Type B pancreatic cell (in vitro differentiated cells): ENCODE results near the gene ALKBH3. TPM values are rescaled to one million over a fixed set of nuclear protein-coding genes. Genes with fewer than 3 reads are reported as not detected.

Source experiments
- DNase-seq: peaks from one replicate; pipeline ENCODE4 v3.0.0; 2021; ENCODE audit warnings: mixed read lengths; ENCODE audit not compliant: unreplicated experiment; ENCODE audit errors: extremely low spot score
- H3K27ac Mint-ChIP-seq: 2 replicates; pipeline ENCODE4 v1.8.0; 2021; ENCODE audit warnings: mild to moderate bottlenecking, mixed read lengths
- H3K27me3 Mint-ChIP-seq: 2 replicates; pipeline ENCODE4 v1.8.0; 2021; ENCODE audit warnings: mixed read lengths
- H3K36me3 Mint-ChIP-seq: 2 replicates; pipeline ENCODE4 v1.8.0; 2021; ENCODE audit warnings: mixed read lengths
- H3K4me1 Mint-ChIP-seq: one replicate; pipeline ENCODE4 v1.8.0; 2021; ENCODE audit warnings: mixed read lengths; ENCODE audit not compliant: unreplicated experiment
- H3K4me3 Mint-ChIP-seq: 2 replicates; pipeline ENCODE4 v1.8.0; 2021; ENCODE audit warnings: mild to moderate bottlenecking, mixed read lengths
- H3K9me3 Mint-ChIP-seq: 2 replicates; pipeline ENCODE4 v1.8.0; 2021; ENCODE audit warnings: mixed read lengths
- total RNA-seq: library from RNA; stranded (reverse); gene quantifications from 2 replicates; pipeline ENCODE4 v1.2.1, GENCODE V29; 2021; ENCODE audit warnings: low replicate concordance
- TF ChIP-seq, protein P1 (sequence below): fragments of 200-600 bp; sonication (generic); conservative IDR thresholded peaks from 2 replicates; pipeline ENCODE4 v1.5.0; 2021; ENCODE audit warnings: antibody characterized with exemption, mild to moderate bottlenecking

Gene ALKBH3
- total RNA-seq, 1 donor from 2014 or later, result 27.3 TPM

DNA sequence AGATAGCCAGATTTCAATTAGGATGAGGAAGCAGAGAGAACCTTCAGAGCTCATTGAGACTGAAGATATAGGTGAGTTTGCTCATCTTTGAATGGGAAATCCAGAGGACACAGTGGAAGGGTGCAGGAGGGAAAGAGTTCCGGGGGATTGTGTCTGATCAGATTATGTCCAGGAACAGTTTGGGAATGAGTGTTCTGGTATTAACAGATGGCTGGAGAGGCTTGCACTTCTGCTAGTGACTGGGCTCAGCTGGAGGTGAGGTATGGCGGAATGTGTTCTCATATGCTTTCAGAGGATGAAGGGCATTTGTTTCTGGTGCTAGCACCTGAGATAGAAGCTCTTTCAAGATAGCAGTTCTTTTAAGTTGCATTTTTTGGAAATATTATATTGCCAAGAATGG, 27.6 kb downstream of the ALKBH3 start:
- Mint-ChIP-seq H3K36me3 (peaks cover 39% of the 10 kb centered on the region), H3K4me3 (no peak overlapping the region), H3K27ac (no peak overlapping the region), H3K27me3 (no peaks in the 10 kb centered on the region), H3K9me3 (no peaks in the 10 kb centered on the region), H3K4me1 (peaks cover 15% of the 10 kb centered on the region)
- TF ChIP-seq, protein P1, sequence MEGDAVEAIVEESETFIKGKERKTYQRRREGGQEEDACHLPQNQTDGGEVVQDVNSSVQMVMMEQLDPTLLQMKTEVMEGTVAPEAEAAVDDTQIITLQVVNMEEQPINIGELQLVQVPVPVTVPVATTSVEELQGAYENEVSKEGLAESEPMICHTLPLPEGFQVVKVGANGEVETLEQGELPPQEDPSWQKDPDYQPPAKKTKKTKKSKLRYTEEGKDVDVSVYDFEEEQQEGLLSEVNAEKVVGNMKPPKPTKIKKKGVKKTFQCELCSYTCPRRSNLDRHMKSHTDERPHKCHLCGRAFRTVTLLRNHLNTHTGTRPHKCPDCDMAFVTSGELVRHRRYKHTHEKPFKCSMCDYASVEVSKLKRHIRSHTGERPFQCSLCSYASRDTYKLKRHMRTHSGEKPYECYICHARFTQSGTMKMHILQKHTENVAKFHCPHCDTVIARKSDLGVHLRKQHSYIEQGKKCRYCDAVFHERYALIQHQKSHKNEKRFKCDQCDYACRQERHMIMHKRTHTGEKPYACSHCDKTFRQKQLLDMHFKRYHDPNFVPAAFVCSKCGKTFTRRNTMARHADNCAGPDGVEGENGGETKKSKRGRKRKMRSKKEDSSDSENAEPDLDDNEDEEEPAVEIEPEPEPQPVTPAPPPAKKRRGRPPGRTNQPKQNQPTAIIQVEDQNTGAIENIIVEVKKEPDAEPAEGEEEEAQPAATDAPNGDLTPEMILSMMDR, result no peak
- no peak for DNase-seq

DNA sequence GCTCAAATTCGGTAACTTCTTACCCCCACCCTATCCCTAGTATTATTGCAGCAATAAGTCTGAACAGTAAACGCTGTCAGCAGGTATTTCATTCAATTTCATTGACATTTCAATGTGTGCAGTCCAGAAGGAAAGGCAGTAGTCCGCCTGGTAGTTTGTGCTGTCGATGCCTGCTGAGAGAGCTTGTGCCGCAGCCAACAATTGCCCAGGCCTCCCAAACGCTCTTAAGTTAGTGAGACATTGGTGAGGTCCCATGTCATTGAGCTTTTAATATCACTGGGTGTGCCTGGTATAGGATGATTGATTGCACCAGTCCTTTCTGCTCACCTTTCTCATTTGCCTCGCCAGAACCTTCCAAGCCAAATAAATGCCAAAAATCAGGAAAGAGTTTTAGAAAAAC, 28.1 kb downstream of the ALKBH3 start:
- Mint-ChIP-seq H3K9me3 (no peaks in the 10 kb centered on the region), H3K27ac (no peak overlapping the region), H3K4me1 (peaks cover 15% of the 10 kb centered on the region), H3K4me3 (no peak overlapping the region), H3K36me3 (peaks cover 35% of the 10 kb centered on the region), H3K27me3 (no peaks in the 10 kb centered on the region)
- no peak for DNase-seq
- TF ChIP-seq, protein P1, result no peak

DNA sequence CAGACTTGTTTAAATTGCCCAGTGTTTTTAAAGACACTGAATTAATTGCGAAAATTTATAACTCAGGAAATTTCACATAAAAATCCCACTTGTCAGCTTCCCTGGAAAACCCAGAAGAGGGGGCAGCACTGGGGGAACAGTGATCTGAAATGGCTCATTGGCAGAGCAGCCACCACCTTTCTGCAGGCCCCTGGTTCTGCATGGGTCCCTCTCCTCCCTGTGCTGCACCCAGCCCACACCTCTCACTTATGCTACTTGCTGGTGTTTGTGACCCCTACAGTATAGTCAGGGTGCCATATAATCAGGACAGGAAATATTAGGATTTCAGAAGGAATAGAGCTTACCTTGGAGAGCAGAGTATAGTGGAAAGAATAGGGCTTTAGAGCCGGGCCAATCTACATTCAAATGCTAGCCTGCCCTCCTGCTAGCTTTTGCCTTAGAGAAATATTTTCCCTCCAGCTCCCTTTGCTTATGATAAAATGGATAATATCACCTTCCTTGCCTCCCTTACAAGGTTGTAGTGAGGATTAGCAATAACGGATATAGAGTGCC, 33.3 kb downstream of the ALKBH3 start:
- Mint-ChIP-seq H3K27me3 (no peaks in the 10 kb centered on the region), H3K9me3 (no peaks in the 10 kb centered on the region), H3K4me3 (no peak overlapping the region), H3K36me3 (peaks cover 36% of the 10 kb centered on the region), H3K27ac (no peak overlapping the region), H3K4me1 (no peaks in the 10 kb centered on the region)
- TF ChIP-seq, protein P1, result no peak
- DNase-seq, result no peak

DNA sequence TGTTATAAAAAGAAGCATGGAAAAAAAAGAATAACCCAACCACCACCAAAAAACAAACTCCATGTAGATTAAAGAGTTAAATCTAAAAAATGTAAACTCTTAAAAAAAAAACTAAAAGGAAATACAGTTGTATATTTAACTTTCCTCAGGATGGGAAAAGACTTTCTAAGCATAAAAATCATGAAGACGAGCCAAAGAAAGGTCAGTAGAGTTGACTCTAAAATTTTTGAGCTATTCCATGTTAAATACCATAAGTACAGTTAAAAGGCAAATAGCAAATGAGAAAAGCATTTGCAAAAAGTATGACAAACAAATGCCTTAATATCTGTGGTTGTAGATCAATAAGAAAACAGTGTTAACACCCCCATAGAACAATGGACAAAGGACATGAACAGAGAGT, 33.8 kb downstream of the ALKBH3 start:
- H3K4me1 Mint-ChIP-seq, result no peaks in the 10 kb centered on the region
- no peaks in the 10 kb centered on the region for H3K9me3 Mint-ChIP-seq
- peaks cover 39% of the 10 kb centered on the region for H3K36me3 Mint-ChIP-seq
- H3K4me3 Mint-ChIP-seq, result no peak overlapping the region
- no peak for DNase-seq
- no peak overlapping the region for H3K27ac Mint-ChIP-seq
- TF ChIP-seq, protein P1, result no peak
- no peaks in the 10 kb centered on the region for H3K27me3 Mint-ChIP-seq

DNA sequence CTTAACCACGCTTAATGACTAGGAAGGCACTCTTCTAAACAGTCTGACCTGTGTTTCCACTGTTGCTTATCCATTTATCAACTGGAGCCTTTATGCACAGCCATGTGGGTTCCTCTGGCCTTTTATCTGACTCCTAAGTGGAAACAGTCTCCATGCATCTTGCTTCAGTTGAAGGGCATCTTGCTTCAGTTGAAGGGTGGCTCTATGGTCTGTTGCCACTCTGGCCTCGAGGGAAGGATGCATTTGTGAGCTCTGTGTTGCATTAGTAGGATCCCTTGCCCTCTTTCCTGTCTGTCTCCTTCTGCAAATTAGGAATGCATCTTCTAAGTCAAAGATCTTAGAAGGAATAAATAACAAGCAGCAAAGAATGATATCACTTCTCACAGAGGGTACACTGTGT, 36.0 kb downstream of the ALKBH3 start:
- no peaks in the 10 kb centered on the region for H3K27me3 Mint-ChIP-seq
- H3K9me3 Mint-ChIP-seq, result no peaks in the 10 kb centered on the region
- H3K4me1 Mint-ChIP-seq, result peaks cover 8% of the 10 kb centered on the region
- DNase-seq, result no peak
- H3K36me3 Mint-ChIP-seq, result peaks cover 35% of the 10 kb centered on the region
- no peak overlapping the region for H3K27ac Mint-ChIP-seq
- TF ChIP-seq, protein P1, result no peak
- H3K4me3 Mint-ChIP-seq, result no peak overlapping the region

DNA sequence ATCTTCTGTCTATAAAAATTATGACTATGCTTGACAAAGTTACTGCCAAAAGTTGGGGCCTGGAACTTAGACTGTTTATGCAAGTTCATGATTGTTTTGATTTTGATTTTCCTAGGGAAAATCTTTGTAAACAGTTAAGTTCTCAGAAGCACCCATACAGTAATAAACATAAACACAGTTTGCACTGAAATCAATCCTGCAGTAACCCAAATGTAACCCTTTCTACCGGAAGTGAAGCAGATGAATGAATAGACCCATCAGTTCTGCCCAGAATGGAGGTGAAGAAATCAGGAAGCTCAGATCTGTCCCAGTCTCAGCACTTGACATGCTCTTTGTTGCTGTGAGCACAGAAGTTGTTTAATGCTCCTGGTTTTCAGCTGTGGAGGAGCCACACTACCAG, 37.2 kb downstream of the ALKBH3 start:
- Mint-ChIP-seq H3K4me1 (peaks cover 16% of the 10 kb centered on the region), H3K4me3 (no peak overlapping the region), H3K9me3 (no peaks in the 10 kb centered on the region), H3K27me3 (no peaks in the 10 kb centered on the region), H3K36me3 (peaks cover 36% of the 10 kb centered on the region), H3K27ac (no peak overlapping the region)
- DNase-seq, result no peak
- TF ChIP-seq, protein P1, result no peak
